Mesothelial cell of epicardium (in vitro differentiated cells): ENCODE data around the gene AGL. TPM values are rescaled to one million over a fixed set of nuclear protein-coding genes. Genes with fewer than 3 reads are reported as not detected.
A peak's percentile ranks its signal among the peaks of the same experiment; 100 is the strongest.
"Not testable (repeated sequence)": the region's sequence is repeated elsewhere in the genome, so short reads cannot be mapped to it uniquely, and the experiment has no call there.

Experiments used
- DNase-seq, 2 experiments: peaks; one replicate each; pipeline ENCODE4 v3.0.0; 2021; ENCODE audit warnings: low spot score in 2 of 2; ENCODE audit not compliant: unreplicated experiment in 2 of 2
- H3K27ac Mint-ChIP-seq: 2 replicates; pipeline ENCODE4 v1.8.0; 2021; ENCODE audit warnings: mixed read lengths
- H3K27me3 Mint-ChIP-seq: 2 replicates; pipeline ENCODE4 v1.8.0; 2021; ENCODE audit warnings: low read depth, mixed read lengths
- H3K36me3 Mint-ChIP-seq: 2 replicates; pipeline ENCODE4 v1.8.0; 2021; ENCODE audit warnings: mixed read lengths
- H3K4me1 Mint-ChIP-seq: 2 replicates; pipeline ENCODE4 v1.8.0; 2021; ENCODE audit warnings: mixed read lengths
- H3K4me3 Mint-ChIP-seq: 2 replicates; pipeline ENCODE4 v1.8.0; 2021; ENCODE audit warnings: mild to moderate bottlenecking, moderate library complexity, mixed read lengths
- H3K9me3 Mint-ChIP-seq: 2 replicates; pipeline ENCODE4 v1.8.0; 2021; ENCODE audit warnings: mixed read lengths
- CTCF ChIP-seq: fragments of 200-600 bp; sonication (generic); IDR thresholded peaks from one replicate; pipeline ENCODE4 v1.5.0; 2021; ENCODE audit warnings: antibody characterized with exemption; ENCODE audit not compliant: unreplicated experiment
- total RNA-seq: library from RNA; stranded (reverse); gene quantifications from 3 replicates; pipeline ENCODE4 v1.2.1, GENCODE V29; 2021

AGL gene
- total RNA-seq, 1 donor from 2014 or later: 27.1 TPM

DNA sequence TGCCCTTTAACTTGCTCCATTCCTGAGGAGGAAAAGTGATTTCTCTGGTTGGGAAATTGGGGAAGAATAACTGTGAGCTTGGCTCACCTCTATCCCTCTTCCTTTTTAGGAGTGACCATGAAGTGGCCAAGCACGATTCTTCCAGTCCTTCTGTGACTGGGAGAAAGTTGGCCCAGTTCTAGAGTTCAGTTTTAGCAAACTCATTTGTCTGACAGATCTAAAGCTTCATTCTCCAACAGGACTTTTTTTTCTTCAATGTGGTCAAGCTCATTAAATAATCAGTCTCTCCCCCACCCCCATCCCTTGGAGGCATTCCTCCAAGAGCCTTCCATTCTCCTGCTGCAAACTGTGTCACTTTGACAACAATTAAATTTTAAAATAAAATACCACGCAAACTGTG lies 6.4 kb upstream of the AGL start:
- H3K9me3 Mint-ChIP-seq: peaks cover 17% of the 10 kb centered on the region
- TF ChIP-seq CTCF: no peak
- H3K4me1 Mint-ChIP-seq: peaks cover 30% of the 10 kb centered on the region
- H3K27ac Mint-ChIP-seq: peak overlapping the region; percentile 49
- H3K4me3 Mint-ChIP-seq: no peak overlapping the region
- H3K36me3 Mint-ChIP-seq: peaks cover 3% of the 10 kb centered on the region
- no peak for DNase-seq
- H3K27me3 Mint-ChIP-seq: no peaks in the 10 kb centered on the region

DNA sequence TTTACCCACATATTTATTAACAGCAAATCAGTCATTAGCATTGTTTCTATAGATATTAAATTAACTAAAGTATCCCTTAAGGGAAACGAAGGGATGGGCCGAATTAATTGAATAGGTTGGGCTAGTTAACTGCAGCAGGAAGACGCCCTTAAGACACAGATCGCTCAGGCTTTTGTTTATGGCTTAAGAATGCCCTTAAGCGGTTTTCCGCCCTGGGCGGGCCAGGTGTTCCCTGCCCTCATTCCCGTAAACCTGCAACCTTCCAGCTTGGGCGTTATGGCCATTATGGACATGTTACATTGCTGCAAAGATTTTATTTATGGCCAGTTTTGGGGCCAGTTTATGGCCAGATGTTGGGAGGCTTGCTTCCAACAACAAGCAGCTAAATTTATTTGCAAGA lies 5.0 kb upstream of the AGL start:
- H3K27ac Mint-ChIP-seq: peak overlapping the region; percentile 45

GRCh38 chr1:99849413-99849743 lies 783 bp upstream of the AGL start:
- Mint-ChIP-seq H3K4me1 (peaks cover 51% of the 10 kb centered on the region), H3K9me3 (no peaks in the 10 kb centered on the region), H3K4me3 (peak overlapping the region; percentile 95), H3K36me3 (peaks cover 9% of the 10 kb centered on the region), H3K27ac (peak overlapping the region; percentile 95), H3K27me3 (no peaks in the 10 kb centered on the region)
- no peak for TF ChIP-seq CTCF
- DNase-seq: no peak

More for the DNA sequence above, 5.0 kb upstream of the AGL start:
- H3K9me3 Mint-ChIP-seq, H3K27me3 Mint-ChIP-seq, H3K36me3 Mint-ChIP-seq, H3K4me3 Mint-ChIP-seq, DNase-seq: not testable (repeated sequence)
- peaks cover 36% of the 10 kb centered on the region for H3K4me1 Mint-ChIP-seq

- no peaks in the 10 kb centered on the region for H3K9me3 Mint-ChIP-seq
- no peak for TF ChIP-seq CTCF
- no peak for DNase-seq
- H3K27me3 Mint-ChIP-seq: no peaks in the 10 kb centered on the region
- H3K36me3 Mint-ChIP-seq: peaks cover 16% of the 10 kb centered on the region
- peaks cover 43% of the 10 kb centered on the region for H3K4me1 Mint-ChIP-seq
- peak overlapping the region; percentile 97 for H3K27ac Mint-ChIP-seq
- H3K4me3 Mint-ChIP-seq: peak overlapping the region; percentile 95
These were observed 514 bp downstream of the AGL start for GRCh38 chr1:99850459-99851291.

DNA sequence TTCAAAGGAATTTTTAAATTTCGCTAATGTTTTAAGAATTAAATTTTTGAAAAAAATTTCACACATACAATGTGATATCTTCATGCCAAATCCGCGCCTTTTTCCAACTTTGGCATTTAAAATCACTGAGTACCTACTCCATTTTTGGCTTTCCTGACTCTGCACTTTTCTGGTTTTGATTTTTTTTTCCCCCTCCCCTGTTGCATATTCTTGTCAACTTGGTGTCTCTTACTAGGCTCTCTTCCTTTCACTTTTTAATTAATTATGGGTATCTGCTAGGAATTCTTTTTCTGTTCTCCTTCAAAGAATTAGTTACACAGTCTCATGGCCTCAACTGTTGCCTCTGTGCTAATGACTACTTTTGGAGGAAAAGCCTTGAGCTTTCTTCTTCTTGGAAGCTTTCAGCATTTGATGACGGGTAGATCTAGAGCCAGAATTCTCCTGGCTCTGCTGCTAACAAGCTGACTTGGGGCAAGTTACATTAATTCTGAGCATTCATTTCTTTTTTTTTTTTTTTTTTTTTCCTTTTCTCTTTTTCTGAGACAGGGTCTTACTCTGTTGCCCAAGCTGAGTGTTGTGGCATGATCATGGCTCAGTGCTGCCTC lies 1.8 kb downstream of the AGL start:
- peak overlapping the region; percentile 27 for H3K27ac Mint-ChIP-seq
- peaks cover 30% of the 10 kb centered on the region for H3K4me1 Mint-ChIP-seq
- H3K36me3 Mint-ChIP-seq: peaks cover 21% of the 10 kb centered on the region
- no peaks in the 10 kb centered on the region for H3K27me3 Mint-ChIP-seq
- DNase-seq: no peak
- peaks cover 3% of the 10 kb centered on the region for H3K9me3 Mint-ChIP-seq
- H3K4me3 Mint-ChIP-seq: peak overlapping the region; percentile 95
- TF ChIP-seq CTCF: no peak

DNA sequence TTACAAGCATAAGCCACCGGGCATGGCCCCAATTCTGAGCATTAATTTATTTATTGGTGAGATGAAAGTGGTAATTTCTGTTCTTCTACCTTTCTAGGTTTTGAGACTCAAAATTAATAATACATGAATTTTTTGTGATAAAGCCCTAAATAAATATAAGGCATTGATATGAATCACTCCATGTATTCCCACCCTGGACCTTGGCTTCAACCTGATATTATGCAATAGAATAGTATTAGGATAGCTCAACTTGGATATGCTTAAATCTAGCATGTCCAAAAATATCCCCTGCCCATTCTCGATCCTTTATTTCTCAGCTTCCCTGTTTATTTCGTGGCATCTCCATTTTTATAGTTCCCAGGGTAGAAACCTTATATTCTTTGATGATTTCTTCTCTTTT lies 2.5 kb downstream of the AGL start:
- Mint-ChIP-seq H3K4me3 (no peak overlapping the region), H3K36me3 (peaks cover 21% of the 10 kb centered on the region), H3K27me3 (no peaks in the 10 kb centered on the region), H3K27ac (no peak overlapping the region), H3K9me3 (peaks cover 3% of the 10 kb centered on the region), H3K4me1 (peaks cover 27% of the 10 kb centered on the region)
- no peak for DNase-seq
- TF ChIP-seq CTCF: no peak
